GDM1 (cell line): ENCODE data around the gene BCAS2.
"Not testable (repeated sequence)": the region's sequence is repeated elsewhere in the genome, so short reads cannot be mapped to it uniquely, and the experiment has no call there.

Experiments
- DNase-seq: peaks from one replicate; lab custom pipeline; 2025; lab: John Stamatoyannopoulos, UW

Gene BCAS2

GRCh38 chr1:114581335-114582287, at the start of gene BCAS2:
Gene BCAS2 (minus strand): TSS chr1:114581615. CDS start chr1:114581591, 24 bp downstream.
- DNase-seq: peak; percentile 94

- no peak for DNase-seq
Observed at GRCh38 chr1:114627107-114627506, 45.7 kb upstream of the BCAS2 start.

- no peak for DNase-seq
Observed at GRCh38 chr1:114623364-114623763, 41.9 kb upstream of the BCAS2 start.

- no peak for DNase-seq
Observed at GRCh38 chr1:114620419-114620818, 39.0 kb upstream of the BCAS2 start.

- DNase-seq: no peak
Observed at GRCh38 chr1:114618606-114619005, 37.2 kb upstream of the BCAS2 start.

GRCh38 chr1:114610546-114611245, 29.3 kb upstream of the BCAS2 start:
- DNase-seq: no peak

GRCh38 chr1:114609826-114610225, 28.4 kb upstream of the BCAS2 start:
- DNase-seq: no peak

GRCh38 chr1:114609026-114609425, 27.6 kb upstream of the BCAS2 start:
- no peak for DNase-seq

GRCh38 chr1:114607223-114607622, 25.8 kb upstream of the BCAS2 start:
- no peak for DNase-seq

- no peak for DNase-seq
Observed at GRCh38 chr1:114597949-114598348, 16.5 kb upstream of the BCAS2 start.

GRCh38 chr1:114595602-114596001, 14.2 kb upstream of the BCAS2 start:
- no peak for DNase-seq

GRCh38 chr1:114594046-114594445, 12.6 kb upstream of the BCAS2 start:
- no peak for DNase-seq

GRCh38 chr1:114589122-114589521, 7.7 kb upstream of the BCAS2 start:
- no peak for DNase-seq

- no peak for DNase-seq
Observed at GRCh38 chr1:114588196-114588689, 6.8 kb upstream of the BCAS2 start.

GRCh38 chr1:114587203-114587991, 6.0 kb upstream of the BCAS2 start:
- no peak for DNase-seq

- DNase-seq: no peak
Observed at GRCh38 chr1:114586513-114587047, 5.2 kb upstream of the BCAS2 start.

GRCh38 chr1:114585231-114585630, 3.8 kb upstream of the BCAS2 start:
- no peak for DNase-seq

- DNase-seq: no peak
Observed at GRCh38 chr1:114574365-114574764, 7.0 kb downstream of the BCAS2 start.

GRCh38 chr1:114564141-114564540, 17.3 kb downstream of the BCAS2 start:
- no peak for DNase-seq

GRCh38 chr1:114562978-114563510, 18.4 kb downstream of the BCAS2 start:
- not testable (repeated sequence) for DNase-seq

- no peak for DNase-seq
Observed at GRCh38 chr1:114561333-114561732, 20.1 kb downstream of the BCAS2 start.

- DNase-seq: peak; percentile 1
Observed at GRCh38 chr1:114559356-114559755, 22.1 kb downstream of the BCAS2 start.
